PC-9 (cell line): Measurements from ENCODE around the gene SMIM43. TPM values are rescaled to one million over a fixed set of nuclear protein-coding genes. Genes with fewer than 3 reads are reported as not detected.

Source experiments
- BruUV-seq: library from RNA; stranded (reverse); fragments of 400-500 nt; replicated peaks from 2 replicates; lab custom pipeline; 2021; lab: Mats Ljungman, UMichigan
- CTCF ChIA-PET: fragments of 300-600 bp; sonication (Branson Sonifier 250); formaldehyde crosslinking; loops from one replicate; lab custom pipeline; 2022; ENCODE audit warnings: antibody characterized with exemption; lab: Charles Lee
- POLR2A ChIA-PET: fragments of 300-600 bp; sonication (Branson Sonifier 250); formaldehyde crosslinking; loops from one replicate; lab custom pipeline; 2022; ENCODE audit warnings: antibody characterized with exemption; ENCODE audit not compliant: unreplicated experiment; lab: Charles Lee
- DNase-seq, 2 experiments: peaks; one replicate each; pipeline versions ENCODE4 v3.0.0 to v3.0.0-alpha.2; 2015 to 2022; ENCODE audit warnings: mixed read lengths in 1 of 2
- H2AFZ ChIP-seq: fragments of 200-600 bp; sonication (generic); 2 replicates; pipeline ENCODE4 v1.8.1; 2017; ENCODE audit warnings: antibody characterized with exemption
- H3F3A ChIP-seq: fragments of 200-600 bp; sonication (generic); 2 replicates; pipeline ENCODE4 v1.8.1; 2017; ENCODE audit warnings: antibody characterized with exemption, mild to moderate bottlenecking, low read depth; ENCODE audit not compliant: insufficient read depth
- H3K27ac ChIP-seq: fragments of 200-600 bp; sonication (generic); 2 replicates; pipeline ENCODE4 v1.6.1; 2016; ENCODE audit warnings: mixed run types
- H3K27me3 ChIP-seq: fragments of 200-600 bp; sonication (generic); 2 replicates; pipeline ENCODE4 v1.6.1; 2016; ENCODE audit warnings: low read depth, mixed run types; ENCODE audit not compliant: insufficient read depth
- H3K36me3 ChIP-seq: fragments of 200-600 bp; sonication (generic); 2 replicates; pipeline ENCODE4 v1.6.1; 2016; ENCODE audit warnings: low read depth, mixed run types
- H3K4me1 ChIP-seq: fragments of 200-600 bp; sonication (generic); replicated peaks from 2 replicates; pipeline ENCODE4 v1.6.1; 2016; ENCODE audit warnings: mixed run types; ENCODE audit not compliant: insufficient read depth
- H3K4me2 ChIP-seq: fragments of 200-600 bp; sonication (generic); 2 replicates; pipeline ENCODE4 v1.6.1; 2017; ENCODE audit warnings: mixed run types
- H3K4me3 ChIP-seq: fragments of 200-600 bp; sonication (generic); 2 replicates; pipeline ENCODE4 v1.6.1; 2016; ENCODE audit warnings: mixed run types
- H3K79me2 ChIP-seq: fragments of 200-600 bp; sonication (generic); 2 replicates; pipeline ENCODE4 v1.6.1; 2017; ENCODE audit warnings: low read depth, mixed run types
- H3K9me2 ChIP-seq: fragments of 200-600 bp; sonication (generic); 2 replicates; pipeline ENCODE4 v1.8.1; 2017; ENCODE audit warnings: mild to moderate bottlenecking; ENCODE audit not compliant: insufficient read depth
- H3K9me3 ChIP-seq: fragments of 200-600 bp; sonication (generic); 2 replicates; pipeline ENCODE4 v1.8.1; 2016; ENCODE audit warnings: low read depth; ENCODE audit not compliant: insufficient read depth
- H4K20me1 ChIP-seq: fragments of 200-600 bp; sonication (generic); 2 replicates; pipeline ENCODE4 v1.8.1; 2017; ENCODE audit not compliant: insufficient read depth
- CTCF ChIP-seq: fragments of 200-600 bp; sonication (generic); conservative IDR thresholded peaks from 2 replicates; pipeline ENCODE4 v1.6.1; 2017; ENCODE audit warnings: mixed run types, antibody characterized with exemption, mild to moderate bottlenecking, moderate library complexity
- EZH2 ChIP-seq: fragments of 200-600 bp; sonication (generic); IDR thresholded peaks from 2 replicates; pipeline ENCODE4 v1.8.0; 2017; ENCODE audit warnings: antibody characterized with exemption, low read depth
- intact Hi-C: fragments of 100-400 bp; cut with micrococcal nuclease; formaldehyde crosslinking; loops from one replicate; pipeline ENCODE4 v1.10.0; 2022; ENCODE audit not compliant: unreplicated experiment
- total RNA-seq: library from RNA; stranded (reverse); gene quantifications from 2 replicates; pipeline ENCODE4 v1.2.3, GENCODE V29; 2021

SMIM43 gene
- total RNA-seq, 1 experiment from 2014 or later, result not detected

- intact Hi-C loops, result no loop called here
- no TSS peak for BruUV-seq
- TF ChIP-seq CTCF, result no peak
- TF ChIP-seq EZH2, result no peak
Measured at GRCh38 chr4:121783210-121783609, 18.2 kb upstream of the SMIM43 start.

GRCh38 chr4:121778991-121779628, 14.1 kb upstream of the SMIM43 start:
- ChIA-PET CTCF (interaction anchor here (0.6 kb wide), 1 partner anchor 85 kb away, joined by 6 read pairs; no protein-coding TSS in a partner anchor), POLR2A (no interaction called here)
- Histone ChIP-seq H3K4me2 (no peak overlapping the region), H3F3A (no peaks in the 10 kb centered on the region), H3K79me2 (no peaks in the 10 kb centered on the region), H3K9me3 (no peaks in the 10 kb centered on the region; the same call in 1 of the 2 replicates), H3K27ac (no peak overlapping the region), H3K36me3 (no peaks in the 10 kb centered on the region), H4K20me1 (no peaks in the 10 kb centered on the region), H3K27me3 (no peaks in the 10 kb centered on the region), H3K4me1 (0 out of 2 replicates have a peak, but pooled peaks cover 5% of the 10 kb centered on the region), H3K9me2 (no peaks in the 10 kb centered on the region), H2AFZ (no peak overlapping the region), H3K4me3 (no peak overlapping the region)
- no TSS peak for BruUV-seq
- DNase-seq, result no peak
- intact Hi-C loops, result no loop called here
- no peak for TF ChIP-seq EZH2
- TF ChIP-seq CTCF, result no peak

More at GRCh38 chr4:121783210-121783609, 18.2 kb upstream of the SMIM43 start:
- no peaks in the 10 kb centered on the region for H3F3A ChIP-seq
- no peaks in the 10 kb centered on the region for H3K36me3 ChIP-seq
- no peaks in the 10 kb centered on the region for H3K9me2 ChIP-seq
- no peak overlapping the region for H3K4me3 ChIP-seq
- no peaks in the 10 kb centered on the region for H3K79me2 ChIP-seq
- ChIA-PET CTCF (no interaction called here), POLR2A (no interaction called here)
- DNase-seq, result no peak
- no peak overlapping the region for H2AFZ ChIP-seq
- peaks cover 7% of the 10 kb centered on the region; the same call in 1 of the 2 replicates for H3K4me1 ChIP-seq
- H3K4me2 ChIP-seq, result no peak overlapping the region
- no peaks in the 10 kb centered on the region; the same call in 1 of the 2 replicates for H3K9me3 ChIP-seq
- H3K27ac ChIP-seq, result no peak overlapping the region
- no peaks in the 10 kb centered on the region for H3K27me3 ChIP-seq
- H4K20me1 ChIP-seq, result no peaks in the 10 kb centered on the region

GRCh38 chr4:121777625-121778024, 12.7 kb upstream of the SMIM43 start:
- no peak for TF ChIP-seq CTCF
- no peak for TF ChIP-seq EZH2

More at GRCh38 chr4:121777625-121778024, 12.7 kb upstream of the SMIM43 start:
- Histone ChIP-seq H3K9me2 (no peaks in the 10 kb centered on the region), H3K4me3 (no peak overlapping the region), H3K9me3 (no peaks in the 10 kb centered on the region), H3K27me3 (no peaks in the 10 kb centered on the region), H3F3A (no peaks in the 10 kb centered on the region), H4K20me1 (no peaks in the 10 kb centered on the region), H3K27ac (no peak overlapping the region), H3K4me2 (no peak overlapping the region), H3K36me3 (no peaks in the 10 kb centered on the region), H3K79me2 (no peaks in the 10 kb centered on the region), H3K4me1 (0 out of 2 replicates have a peak, but pooled peaks cover 8% of the 10 kb centered on the region), H2AFZ (no peak overlapping the region)
- CTCF ChIA-PET, result no interaction called here
- BruUV-seq, result no TSS peak
- POLR2A ChIA-PET, result no interaction called here
- intact Hi-C loops, result no loop called here
- DNase-seq, result no peak
